Measurements from ENCODE around the gene RTKN. TPM values are rescaled to one million over a fixed set of nuclear protein-coding genes. Genes with fewer than 3 reads are reported as not detected.

RTKN gene
- total and polyA plus RNA-seq, 9 of the 15 experiments (the other 6 are each of a cell fraction or from before 2014, with no cell fraction given): 0.14 to 6.9 (median 3.6) TPM

GRCh38 chr2:74391209-74391579 lies 50.5 kb downstream of the RTKN start:
- H3K9me1 ChIP-seq (ENCODE audit: control insufficient read depth, insufficient read depth, low read length): no peaks in the 10 kb centered on the region
- peaks cover 26% of the 10 kb centered on the region for H3K79me2 ChIP-seq (ENCODE audit: control insufficient read depth, insufficient read depth, low read length)
- ATAC-seq (peak; percentile 69), DNase-seq (ENCODE audit: extremely low read depth in 1 of 4, low spot score in 3 of 4) (peak in 3 of 4 experiments; percentile 29 to 55 (median 52)), FAIRE-seq (peak; percentile 65)
- peak overlapping the region; percentile 66 for H3K4me3 ChIP-seq
- 2% methylated on average over 11 of the region's 11 CpGs for WGBS (ENCODE audit: insufficient coverage, low coverage, missing lambda C conversion rate)
- H4K20me1 ChIP-seq (replicated peaks; ENCODE audit: control insufficient read depth, insufficient read depth, low read length): 0 out of 2 replicates have a peak, but pooled peaks cover under 1% of the 10 kb centered on the region
- ChIA-PET POLR2A (interaction anchor here (0.5 to 2.6 kb wide), 13 partner anchors 8 to 539 kb away, joined by 3 to 13 read pairs (median 3); partner anchors contain the start of genes BOLA3, DCTN1 and MOB1A), CTCF (ENCODE audit: low intra/inter-chr PET ratio) (interaction anchor here (1.2 kb wide), 1 partner anchor 124 kb away, joined by 4 read pairs; no protein-coding TSS in a partner anchor)
- H2AFZ ChIP-seq (ENCODE audit: low read depth, low read length): peak overlapping the region; percentile 98
- BruUV-seq (replicated peaks): TSS peak; percentile 49
- H3K27me3 ChIP-seq (ENCODE audit: control insufficient read depth in 2 of 2, insufficient read depth in 2 of 2, low read length in 2 of 2): no peaks in the 10 kb centered on the region
- in situ Hi-C loops (cut with MboI) (no loop called here), intact Hi-C loops (cut with micrococcal nuclease) (loop anchor here (5.0 to 10.0 kb wide), 3 partner anchors 124 to 566 kb away; partner anchors contain the start of gene STAMBP)
- H3K9ac ChIP-seq (ENCODE audit: insufficient read depth in 1 of 2, low read depth in 2 of 2, low read length in 2 of 2): peak overlapping the region; percentile 89 to 96
- H3K27ac ChIP-seq (ENCODE audit: extremely low read depth, low read depth, low read length): peak overlapping the region; percentile 91; the same call in 2 of the 3 replicates
- H3K4me1 ChIP-seq (replicated peaks in 1 of 2; ENCODE audit: control insufficient read depth in 2 of 2, insufficient read depth in 2 of 2, low read length in 2 of 2): peaks cover 3 to 17% of the 10 kb centered on the region in 2 experiments; a peak in 3 of 5 replicates
- no peaks in the 10 kb centered on the region for H3K9me3 ChIP-seq (replicated peaks; ENCODE audit: control insufficient read depth, insufficient read depth, low read depth, low read length)
- H3K36me3 ChIP-seq (ENCODE audit: control insufficient read depth, insufficient read depth, low read length): no peaks in the 10 kb centered on the region
- peak overlapping the region; percentile 98 for H3K4me2 ChIP-seq (ENCODE audit: insufficient read depth, low read length)
- TF ChIP-seq ZNF395 (CRISPR knock-in tag; IDR thresholded peaks at IDR 0.05) (0 out of 2 replicates have a peak, but pooled peaks have one; percentile 0), PKNOX1 (IDR thresholded peaks at IDR 0.05) (peak; percentile 35; the same call in 1 of the 2 replicates), RCOR1 (IDR thresholded peaks at IDR 0.05; ENCODE audit: borderline replicate concordance in 1 of 2, low read depth in 2 of 2, low read length in 2 of 2) (peak in 1 of 2 experiments; percentile 52; a peak in 1 of 4 replicates), BRCA1 (IDR thresholded peaks at IDR 0.05) (no peak), BRCA1 (CRISPR knock-in tag; IDR thresholded peaks at IDR 0.05) (no peak), PBX2 (CRISPR knock-in tag; IDR thresholded peaks at IDR 0.05; ENCODE audit: low read depth) (no peak), PBX2 (tag; conservative IDR thresholded peaks at IDR 0.05; ENCODE audit: low read depth) (0 out of 2 replicates have a peak, but pooled peaks have one; percentile 21), CTBP1 (IDR thresholded peaks at IDR 0.05; ENCODE audit: borderline replicate concordance) (peak; percentile 81; the same call in 1 of the 2 replicates), KDM1A (IDR thresholded peaks at IDR 0.05) (peak in 1 of 2 experiments; percentile 32; a peak in 1 of 4 replicates), TSHZ1 (CRISPR knock-in tag; IDR thresholded peaks at IDR 0.05) (no peak), GATA2 (CRISPR knock-in tag; IDR thresholded peaks at IDR 0.05) (peak; percentile 76)

All from K562 (cell line).